ENCODE data around the gene SMIM13. TPM values are rescaled to one million over a fixed set of nuclear protein-coding genes. Genes with fewer than 3 reads are reported as not detected.

Gene SMIM13
- total RNA-seq, 2 experiments from 2014 or later, result 7.5 to 7.7 TPM

DNA sequence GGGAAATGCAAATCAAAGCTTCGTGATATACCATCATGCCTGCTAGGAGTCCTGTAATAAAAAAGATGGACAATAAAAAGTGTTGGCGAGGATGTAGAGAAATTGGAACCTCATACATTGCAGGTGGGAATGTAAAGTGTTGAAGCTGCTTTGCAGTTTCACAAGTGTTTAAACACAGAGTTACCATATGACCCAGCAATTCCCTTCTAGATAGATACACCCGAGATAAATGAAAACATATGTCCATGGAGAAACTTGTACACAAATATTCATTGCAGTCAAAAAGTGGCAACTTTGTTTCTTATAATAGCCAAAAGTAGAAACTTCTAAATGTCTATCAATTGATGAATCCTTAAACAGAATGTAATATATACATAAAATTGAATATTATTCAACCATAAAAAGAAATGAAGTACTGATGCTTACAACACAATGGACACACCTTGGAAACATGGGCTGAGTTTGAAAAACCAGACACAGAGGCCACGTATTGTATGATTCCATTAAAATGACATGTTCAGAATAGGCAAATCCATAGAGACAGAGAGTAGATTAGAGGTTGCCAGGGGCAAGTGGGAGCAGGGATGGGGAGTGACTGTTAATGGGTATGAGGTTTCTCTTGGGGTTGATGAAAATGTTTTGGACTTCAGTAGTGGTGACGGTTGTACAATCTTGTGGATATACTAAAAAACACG is 38.7 kb downstream of the SMIM13 start:
- TF ChIP-seq, protein P1, sequence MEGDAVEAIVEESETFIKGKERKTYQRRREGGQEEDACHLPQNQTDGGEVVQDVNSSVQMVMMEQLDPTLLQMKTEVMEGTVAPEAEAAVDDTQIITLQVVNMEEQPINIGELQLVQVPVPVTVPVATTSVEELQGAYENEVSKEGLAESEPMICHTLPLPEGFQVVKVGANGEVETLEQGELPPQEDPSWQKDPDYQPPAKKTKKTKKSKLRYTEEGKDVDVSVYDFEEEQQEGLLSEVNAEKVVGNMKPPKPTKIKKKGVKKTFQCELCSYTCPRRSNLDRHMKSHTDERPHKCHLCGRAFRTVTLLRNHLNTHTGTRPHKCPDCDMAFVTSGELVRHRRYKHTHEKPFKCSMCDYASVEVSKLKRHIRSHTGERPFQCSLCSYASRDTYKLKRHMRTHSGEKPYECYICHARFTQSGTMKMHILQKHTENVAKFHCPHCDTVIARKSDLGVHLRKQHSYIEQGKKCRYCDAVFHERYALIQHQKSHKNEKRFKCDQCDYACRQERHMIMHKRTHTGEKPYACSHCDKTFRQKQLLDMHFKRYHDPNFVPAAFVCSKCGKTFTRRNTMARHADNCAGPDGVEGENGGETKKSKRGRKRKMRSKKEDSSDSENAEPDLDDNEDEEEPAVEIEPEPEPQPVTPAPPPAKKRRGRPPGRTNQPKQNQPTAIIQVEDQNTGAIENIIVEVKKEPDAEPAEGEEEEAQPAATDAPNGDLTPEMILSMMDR (IDR thresholded peaks at IDR 0.05), result no peak
- H3K27me3 Mint-ChIP-seq, result no peaks in the 10 kb centered on the region
- H3K36me3 Mint-ChIP-seq (ENCODE audit: low read depth), result peaks cover 16% of the 10 kb centered on the region
- no peaks in the 10 kb centered on the region for H3K9me3 Mint-ChIP-seq
- no peak for DNase-seq
- H3K4me3 Mint-ChIP-seq, result no peak overlapping the region
- H3K27ac Mint-ChIP-seq, result no peak overlapping the region
- ATAC-seq, result no peak
- CTCF ChIA-PET, result no interaction called here
- H3K4me1 Mint-ChIP-seq (ENCODE audit: low read depth), result peaks cover 14% of the 10 kb centered on the region
- POLR2A ChIA-PET, result interaction anchor here (0.6 kb wide), 1 partner anchor 364 kb away, joined by 3 read pairs; no protein-coding TSS in a partner anchor
- intact Hi-C loops (cut with micrococcal nuclease), result no loop called here

DNA sequence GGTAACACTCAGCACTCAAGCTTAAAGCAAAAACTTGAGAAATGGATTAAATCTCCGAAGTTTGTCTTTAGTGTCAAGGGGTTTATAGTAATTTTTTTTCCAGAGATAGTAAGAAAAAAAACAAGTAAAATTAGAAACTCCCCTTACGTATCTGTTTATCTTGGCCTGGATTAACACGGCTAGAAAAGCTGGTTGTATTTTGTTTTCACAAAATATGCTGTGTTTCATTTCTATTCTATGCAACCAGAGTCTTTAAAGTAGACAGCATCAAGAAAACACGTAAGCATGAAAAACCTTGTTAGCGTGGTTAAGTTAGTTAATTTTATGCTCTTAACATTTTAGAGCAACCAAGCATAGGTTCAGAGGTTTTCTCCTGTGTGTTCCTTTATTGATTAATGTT is 39.6 kb downstream of the SMIM13 start:
- CTCF ChIA-PET, result no interaction called here
- TF ChIP-seq, protein P1 (IDR thresholded peaks at IDR 0.05), result no peak

DNA sequence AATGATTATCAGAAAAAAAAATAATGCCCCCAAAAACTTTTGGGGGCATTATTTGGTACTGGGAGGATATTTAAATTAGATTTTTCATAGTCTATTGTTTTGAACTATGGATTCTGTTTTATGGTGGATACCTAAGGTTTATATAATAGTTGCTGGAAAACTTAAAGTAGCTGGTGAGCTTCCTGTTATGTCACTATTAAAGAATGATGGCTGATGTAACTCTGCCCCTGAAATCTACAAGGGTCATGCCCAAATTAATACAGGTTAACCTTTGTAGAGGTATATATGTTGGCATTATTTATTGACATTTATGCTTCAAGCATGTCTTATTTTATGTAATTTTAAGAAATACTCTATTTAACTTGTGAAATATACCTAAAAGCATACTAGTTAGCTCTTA is 43.2 kb downstream of the SMIM13 start:
- DNase-seq (no peak), ATAC-seq (no peak)
- Mint-ChIP-seq H3K27me3 (no peaks in the 10 kb centered on the region), H3K4me3 (no peak overlapping the region), H3K9me3 (no peaks in the 10 kb centered on the region), H3K4me1 (ENCODE audit: low read depth) (peaks cover 19% of the 10 kb centered on the region), H3K36me3 (ENCODE audit: low read depth) (peaks cover 15% of the 10 kb centered on the region), H3K27ac (no peak overlapping the region)
- CTCF ChIA-PET, result interaction anchor here (1.3 to 3.4 kb wide), 3 partner anchors 34 to 360 kb away, joined by 3 to 24 read pairs (median 3); no protein-coding TSS in a partner anchor
- intact Hi-C loops (cut with micrococcal nuclease), result no loop called here
- POLR2A ChIA-PET, result interaction anchor here (1.0 kb wide), 1 partner anchor 141 kb away, joined by 3 read pairs; no protein-coding TSS in a partner anchor
- TF ChIP-seq, protein P1 (IDR thresholded peaks at IDR 0.05), result no peak

More for the DNA sequence above, 39.6 kb downstream of the SMIM13 start:
- H3K27ac Mint-ChIP-seq, result no peak overlapping the region
- POLR2A ChIA-PET, result no interaction called here
- ATAC-seq (no peak), DNase-seq (no peak)
- H3K27me3 Mint-ChIP-seq, result no peaks in the 10 kb centered on the region
- no peak overlapping the region for H3K4me3 Mint-ChIP-seq
- peaks cover 15% of the 10 kb centered on the region for H3K36me3 Mint-ChIP-seq (ENCODE audit: low read depth)
- peaks cover 14% of the 10 kb centered on the region for H3K4me1 Mint-ChIP-seq (ENCODE audit: low read depth)
- intact Hi-C loops (cut with micrococcal nuclease), result no loop called here
- no peaks in the 10 kb centered on the region for H3K9me3 Mint-ChIP-seq

DNA sequence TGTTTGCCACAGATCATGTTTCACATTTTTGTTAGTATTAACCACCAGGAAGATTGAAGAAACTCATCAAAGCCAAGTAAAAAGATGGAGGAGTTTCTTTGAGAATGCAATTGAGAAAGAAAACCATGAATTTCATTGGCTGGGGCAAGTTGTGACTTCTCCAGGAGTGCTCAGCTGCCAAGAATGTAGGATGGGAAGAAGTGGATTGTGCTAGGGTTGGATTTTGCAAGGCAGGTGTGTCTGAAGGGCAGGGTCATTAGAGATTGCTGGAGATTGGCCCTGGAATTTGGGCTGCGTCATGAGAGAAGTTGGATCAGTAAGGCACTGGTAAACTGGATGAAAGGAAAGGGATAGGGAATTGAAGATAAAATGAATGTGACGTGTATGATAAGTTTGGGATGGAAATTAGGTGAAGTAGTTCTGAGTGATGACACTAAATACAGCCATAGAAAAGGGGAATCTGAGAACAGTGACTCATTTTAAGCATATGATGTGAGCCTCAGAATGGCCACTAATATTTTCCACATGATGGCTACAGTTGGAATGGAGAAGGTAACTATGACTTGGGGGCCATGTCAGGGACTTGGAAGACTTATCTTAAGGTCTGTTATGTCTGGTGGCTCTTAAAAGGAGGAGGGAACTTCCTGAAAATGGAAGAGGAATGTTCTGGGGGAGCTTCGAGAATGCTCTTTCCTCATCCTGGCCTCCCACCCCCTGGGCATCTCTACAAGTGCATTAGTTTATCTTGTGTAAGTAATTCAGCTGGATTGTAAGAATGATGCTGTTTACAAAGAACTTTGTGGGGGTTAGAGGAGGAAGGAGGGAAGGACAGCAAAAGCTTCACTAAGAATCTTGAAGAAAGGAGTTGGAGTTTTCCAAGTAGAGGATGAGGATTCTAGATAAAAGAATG is 45.7 kb downstream of the SMIM13 start:
- ChIA-PET CTCF (interaction anchor here (0.7 to 1.6 kb wide), 2 partner anchors 356 to 357 kb away, joined by 3 to 5 read pairs; no protein-coding TSS in a partner anchor), POLR2A (no interaction called here)
- Mint-ChIP-seq H3K4me1 (ENCODE audit: low read depth) (peaks cover 19% of the 10 kb centered on the region), H3K27me3 (no peaks in the 10 kb centered on the region), H3K36me3 (ENCODE audit: low read depth) (peaks cover 14% of the 10 kb centered on the region), H3K27ac (peak overlapping the region; percentile 9), H3K4me3 (no peak overlapping the region), H3K9me3 (no peaks in the 10 kb centered on the region)
- peak; percentile 80 for ATAC-seq
- TF ChIP-seq, protein P1 (IDR thresholded peaks at IDR 0.05), result no peak
- intact Hi-C loops (cut with micrococcal nuclease), result no loop called here
- peak; percentile 21 for DNase-seq

Measured in activated CD8-positive, alpha-beta T cell treated with anti-CD3 and anti-CD28 coated beads for 36 hours (primary cell).